Measurements from ENCODE around the gene FAM72D.
"Not testable (repeated sequence)": the region's sequence is repeated elsewhere in the genome, so short reads cannot be mapped to it uniquely, and the experiment has no call there.

The FAM72D gene

DNA sequence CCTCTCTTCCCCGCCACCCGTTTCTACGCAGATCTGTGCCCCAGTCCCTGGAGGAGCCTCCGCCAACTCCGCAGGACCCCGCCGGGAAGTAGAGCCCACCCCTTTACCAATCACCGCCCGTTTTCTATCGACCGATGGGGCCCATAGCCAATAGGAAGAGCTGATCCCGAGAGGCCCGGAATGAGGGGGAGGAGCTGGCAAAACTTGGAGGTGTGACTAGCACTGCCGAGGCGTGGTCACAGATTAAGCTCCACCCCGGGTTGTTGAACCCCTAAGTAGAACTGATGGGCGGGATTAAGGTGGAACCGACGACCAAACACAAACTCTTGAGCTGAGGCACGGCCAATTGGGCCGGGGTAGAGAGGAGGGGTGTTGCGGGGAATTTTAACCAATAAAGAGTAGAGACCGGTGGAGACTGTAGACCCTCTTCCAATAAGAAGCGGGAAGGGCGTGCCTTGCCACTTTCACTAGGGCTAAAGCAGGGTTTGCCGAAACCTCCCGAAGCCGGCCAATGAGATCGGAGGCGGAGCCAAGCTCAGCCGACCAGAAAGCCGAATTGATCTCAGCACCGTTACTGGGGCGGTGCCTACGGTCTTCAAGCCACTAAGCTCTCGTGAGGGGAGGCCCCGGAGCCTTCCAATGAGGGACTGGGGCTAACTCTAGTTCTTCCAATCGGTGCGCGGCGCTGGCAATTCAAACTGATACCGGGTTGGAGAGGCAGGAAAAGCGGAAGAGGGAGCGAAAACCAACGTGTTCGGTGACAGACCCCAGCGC is at the start of gene FAM72D, which contains the start of gene SRGAP2B:
TSS of gene FAM72D (plus strand) at position 691 of the 774 bp plus-strand sequence. CDS start 874 bp downstream, outside the sequence.
TSS of gene SRGAP2B (minus strand) at position 45 of the 774 bp plus-strand sequence. CDS start 2,427 bp downstream, outside the sequence.
- DNase-seq (ENCODE audit: low read depth) = not testable (repeated sequence)

DNA sequence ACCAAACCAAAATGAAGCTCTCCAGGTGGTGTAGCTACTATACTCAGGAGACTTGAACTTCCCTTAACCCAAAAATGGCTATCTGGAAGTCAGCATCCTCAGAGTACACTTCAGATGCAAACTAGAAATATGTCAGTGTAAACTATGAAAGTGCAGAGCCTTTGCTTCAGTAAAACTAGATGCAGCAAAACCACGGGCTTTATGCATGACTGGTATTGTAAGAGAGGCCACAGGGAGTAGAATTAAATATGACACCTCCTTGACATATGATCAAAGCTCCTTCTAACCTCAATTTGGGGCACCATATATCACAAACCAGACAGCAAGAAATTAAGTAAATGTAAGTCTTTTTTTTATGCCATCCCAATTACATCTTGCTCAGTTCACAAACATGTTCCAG is 48.2 kb upstream of the FAM72D start:
- not testable (repeated sequence) for DNase-seq (ENCODE audit: low read depth)

DNA sequence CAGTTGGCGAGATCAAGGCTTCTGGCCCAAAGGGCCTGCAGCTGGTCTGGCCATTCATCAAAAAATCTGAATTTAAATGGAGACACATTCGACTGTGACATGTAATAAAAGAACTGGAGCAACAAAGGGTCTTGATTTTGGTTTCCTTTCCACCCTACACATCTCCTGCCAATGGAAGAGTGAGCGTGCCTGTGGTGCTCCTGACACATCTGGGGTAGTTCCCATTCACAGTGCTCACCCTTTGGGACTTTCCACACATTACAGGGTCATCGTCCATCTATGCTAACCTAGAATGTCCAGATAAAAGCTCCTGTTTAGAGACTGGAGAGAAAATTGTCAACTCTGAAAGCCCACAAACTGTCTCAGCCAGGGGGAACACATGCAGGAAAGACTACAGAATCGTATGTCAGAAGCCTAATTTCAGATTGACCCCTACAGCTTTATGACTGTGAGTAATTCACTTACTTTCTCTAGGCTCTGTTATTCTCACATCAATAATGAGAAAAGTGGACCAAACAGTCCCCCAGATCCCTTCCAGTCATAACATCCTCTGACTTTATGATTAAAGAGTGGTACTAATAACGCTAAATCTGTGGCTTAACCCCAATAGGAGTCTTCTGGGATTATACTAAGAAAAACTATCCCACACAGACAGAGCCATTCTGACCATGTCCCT is 47.5 kb upstream of the FAM72D start:
- DNase-seq (ENCODE audit: low read depth) = not testable (repeated sequence)

DNA sequence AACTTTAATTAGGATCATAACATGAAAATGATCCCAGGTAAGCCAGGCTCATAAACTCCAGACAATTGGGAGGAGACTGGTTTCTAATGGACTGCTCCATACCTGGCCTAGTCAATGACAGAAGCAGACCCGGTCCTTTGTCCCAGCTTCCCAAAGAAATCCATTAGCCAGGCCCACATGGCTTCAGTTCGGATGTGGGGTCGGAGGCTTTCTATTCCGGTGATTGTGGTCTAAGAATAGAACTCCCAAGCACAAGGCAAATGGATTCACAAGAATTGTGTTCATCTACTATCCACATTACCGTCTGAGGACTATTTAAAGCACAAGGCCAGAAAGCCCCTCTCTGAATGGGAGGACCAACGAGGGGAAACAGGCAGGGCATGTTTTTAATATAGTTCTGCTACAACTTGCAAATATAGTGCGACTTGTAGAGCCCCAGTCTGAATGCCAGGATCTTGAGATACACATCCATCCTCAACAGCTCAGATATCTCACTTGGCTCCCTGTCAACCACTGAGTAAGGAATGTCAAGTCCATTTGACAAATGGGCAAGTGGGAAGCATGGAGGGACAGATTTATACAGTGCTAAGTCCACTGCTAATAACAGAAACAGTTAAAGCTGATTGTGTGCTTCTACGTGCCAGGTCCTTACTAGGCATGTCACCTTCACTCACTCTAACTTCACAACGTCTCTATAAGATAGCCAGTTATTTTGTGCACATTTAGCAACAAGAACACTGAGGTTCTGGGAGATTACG is 43.6 kb upstream of the FAM72D start:
- DNase-seq (ENCODE audit: low read depth) = not testable (repeated sequence)

DNA sequence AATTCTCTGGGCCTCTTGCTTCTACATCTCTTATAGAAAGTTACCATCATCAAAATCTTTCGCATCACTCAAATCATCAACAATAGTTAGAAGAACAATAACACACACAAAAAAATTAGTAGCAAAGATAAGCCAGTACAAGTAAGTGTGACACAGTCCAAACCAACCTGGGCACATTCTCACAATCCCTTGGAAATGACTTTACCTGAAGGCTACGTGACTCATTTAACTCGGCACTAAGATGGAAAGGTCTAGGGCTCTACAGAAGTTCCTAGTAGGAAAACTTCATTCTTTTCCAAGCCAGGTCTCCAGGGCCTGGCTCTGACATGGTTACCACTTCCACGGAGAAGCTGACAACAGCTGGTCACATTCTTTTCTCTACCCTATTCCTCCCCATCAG is 42.3 kb upstream of the FAM72D start:
- DNase-seq (ENCODE audit: low read depth) = not testable (repeated sequence)

DNA sequence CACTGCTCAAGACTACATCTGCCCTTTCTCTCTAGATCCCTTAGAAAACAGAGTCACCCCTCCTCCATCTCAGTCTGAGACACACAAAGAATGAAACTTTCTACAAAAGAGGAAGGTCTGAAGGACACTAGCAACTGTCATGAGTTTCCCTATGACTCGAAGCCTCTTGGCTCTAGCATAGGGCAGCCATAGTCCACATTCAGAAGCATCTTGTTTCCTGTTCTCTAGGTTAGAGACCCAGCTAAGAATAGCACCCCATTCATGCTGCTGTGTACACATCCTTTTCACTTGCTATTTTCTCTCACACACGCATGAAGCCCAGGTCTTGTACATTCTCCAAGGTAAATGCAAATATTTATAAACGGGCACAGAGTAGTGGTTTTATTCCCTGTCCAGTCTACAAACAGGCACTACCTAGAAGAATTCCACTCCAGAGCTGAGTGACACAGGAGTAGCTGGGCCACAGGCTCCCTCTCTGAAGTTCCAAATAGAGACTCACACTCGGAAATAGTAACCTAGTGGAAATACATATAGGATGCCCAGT is 40.5 kb upstream of the FAM72D start:
- DNase-seq (ENCODE audit: low read depth) = not testable (repeated sequence)

DNA sequence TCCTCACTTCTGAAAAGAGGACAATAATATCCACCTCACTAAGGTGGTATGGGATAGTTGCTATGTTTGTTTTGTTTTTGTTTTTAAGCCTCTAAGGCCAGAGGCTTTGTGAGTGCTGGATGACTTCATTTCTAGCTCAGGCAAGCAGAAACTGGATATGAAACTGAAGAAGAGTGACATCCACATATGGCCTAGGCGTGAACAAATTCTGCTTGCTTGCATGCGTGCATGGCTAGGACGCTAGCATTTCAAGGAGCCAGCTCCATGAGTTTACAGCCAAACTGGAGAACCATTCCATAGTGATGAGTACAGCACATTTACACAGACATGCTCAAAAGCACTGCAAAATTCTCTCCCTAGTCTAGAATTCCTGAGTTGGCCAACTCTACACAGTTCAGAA is 37.6 kb upstream of the FAM72D start:
- DNase-seq (ENCODE audit: low read depth) = not testable (repeated sequence)

DNA sequence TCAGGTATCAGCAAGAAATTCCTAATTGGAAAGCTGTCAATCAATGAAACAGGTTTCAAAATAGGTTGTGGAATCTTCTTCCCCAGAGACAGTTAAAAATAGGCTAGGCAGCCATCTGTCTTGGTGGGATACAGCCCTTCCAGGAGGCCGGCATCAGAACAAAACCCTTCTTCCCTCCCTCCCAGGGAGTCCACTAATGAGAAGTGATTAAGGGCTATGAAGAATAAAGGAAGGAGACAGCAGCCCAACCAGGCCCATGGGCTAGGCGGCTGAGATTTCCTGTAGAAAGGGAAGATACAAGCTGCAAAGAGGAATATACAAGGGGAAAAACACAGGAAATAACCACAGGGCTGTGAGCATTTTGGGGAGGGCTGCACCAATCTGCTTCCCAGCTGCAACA is 32.5 kb upstream of the FAM72D start:
- DNase-seq (ENCODE audit: low read depth) = not testable (repeated sequence)

DNA sequence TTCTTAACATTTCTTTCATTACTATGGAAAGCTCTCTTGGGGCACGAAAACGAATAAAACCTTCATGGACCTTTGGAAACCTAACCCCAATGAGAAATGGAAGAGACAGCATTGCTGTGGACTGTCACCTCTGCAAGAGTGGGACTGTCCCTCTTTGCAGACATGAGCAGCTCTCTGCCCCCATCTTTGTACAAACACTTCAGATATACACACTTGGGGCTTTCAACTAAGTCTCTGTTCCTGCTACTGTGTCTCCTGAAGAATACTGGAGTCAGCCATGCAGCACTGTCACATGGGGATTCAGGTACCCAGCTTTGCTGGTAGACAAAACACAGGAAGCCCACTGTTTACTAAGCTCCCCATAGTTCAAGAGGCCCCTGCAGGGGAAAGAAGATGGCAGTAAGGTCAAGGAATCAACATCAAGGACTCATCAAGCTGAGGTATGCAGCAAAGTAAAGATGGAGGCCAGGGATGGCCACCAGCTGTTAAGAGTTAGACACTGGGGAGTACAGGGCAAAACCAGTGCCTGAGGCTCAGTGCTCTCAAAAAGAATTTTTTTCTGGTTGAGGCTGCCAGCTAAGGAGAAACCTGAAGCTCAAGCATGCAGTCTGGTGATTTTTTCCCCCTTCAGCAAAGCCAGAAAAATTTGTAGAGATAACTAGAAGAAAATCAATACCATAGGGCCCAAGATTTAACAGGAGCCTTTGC is 31.7 kb upstream of the FAM72D start:
- not testable (repeated sequence) for DNase-seq (ENCODE audit: low read depth)

DNA sequence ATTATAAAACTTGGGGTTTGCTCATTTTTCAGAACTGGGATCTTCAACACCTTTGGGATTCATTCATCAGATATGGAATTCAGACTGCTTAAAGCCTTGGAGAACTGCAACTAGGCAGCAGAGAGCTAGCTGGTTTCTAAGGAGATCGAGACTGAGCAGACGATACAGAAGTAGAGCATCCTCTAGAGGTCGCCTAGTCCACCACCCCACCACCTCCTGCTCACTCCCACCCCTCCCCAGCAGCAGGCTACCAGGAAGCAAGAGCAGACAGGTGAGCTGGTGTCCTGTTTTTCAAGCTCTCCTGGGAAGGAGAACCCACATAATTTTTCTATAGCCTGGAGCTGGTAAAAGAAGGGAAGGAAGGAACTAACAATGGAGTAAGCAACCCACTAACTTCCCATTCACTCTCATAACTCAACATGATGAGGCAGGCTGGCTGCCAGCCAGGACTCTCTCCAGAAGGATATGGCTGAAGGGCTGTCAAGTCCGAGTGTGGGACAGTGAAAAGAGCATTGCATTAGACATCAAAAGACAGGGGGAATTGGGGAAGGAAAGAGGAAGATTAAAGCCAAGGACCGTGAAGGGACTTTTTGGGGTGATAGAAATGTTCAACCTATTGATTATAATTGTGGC is 30.5 kb upstream of the FAM72D start:
- DNase-seq (ENCODE audit: low read depth) = not testable (repeated sequence)

DNA sequence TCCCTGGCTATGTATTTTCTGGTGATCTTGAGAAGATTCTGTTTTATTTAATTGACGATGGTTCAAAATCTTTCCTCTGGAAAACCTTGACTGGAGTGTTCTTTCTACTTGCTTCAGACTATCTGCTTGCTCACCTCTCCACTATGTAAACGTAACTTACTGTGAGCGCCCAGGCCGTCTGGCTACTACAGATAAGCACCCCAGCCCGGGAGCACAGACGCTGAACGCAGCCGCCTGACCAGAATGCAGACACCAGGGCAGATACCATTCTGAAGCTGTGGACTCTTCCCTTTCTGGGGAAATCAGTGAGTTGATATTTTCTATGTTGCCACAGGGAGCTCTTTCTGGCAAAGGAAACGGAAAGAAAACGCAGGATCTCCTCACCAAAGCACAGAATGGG is 29.3 kb upstream of the FAM72D start:
- DNase-seq (ENCODE audit: low read depth) = not testable (repeated sequence)

DNA sequence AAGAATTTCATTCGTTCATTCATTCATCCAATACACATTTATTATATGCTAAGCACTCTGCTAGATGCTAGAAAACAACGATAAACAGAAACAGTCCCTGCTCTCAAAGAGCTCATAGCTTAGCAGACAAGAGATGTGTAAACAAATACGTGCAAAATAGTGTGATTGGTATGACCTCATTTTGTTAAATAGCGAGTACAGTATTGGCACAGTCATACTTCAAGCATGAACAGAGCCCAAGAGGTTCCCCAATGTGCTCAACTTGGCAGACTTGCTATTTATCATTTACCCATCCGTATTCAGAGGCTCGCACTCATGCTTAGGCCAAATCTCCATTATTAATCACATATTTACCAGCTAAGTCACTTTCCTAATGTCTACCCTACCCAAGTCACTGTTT is 24.2 kb upstream of the FAM72D start:
- not testable (repeated sequence) for DNase-seq (ENCODE audit: low read depth)

DNA sequence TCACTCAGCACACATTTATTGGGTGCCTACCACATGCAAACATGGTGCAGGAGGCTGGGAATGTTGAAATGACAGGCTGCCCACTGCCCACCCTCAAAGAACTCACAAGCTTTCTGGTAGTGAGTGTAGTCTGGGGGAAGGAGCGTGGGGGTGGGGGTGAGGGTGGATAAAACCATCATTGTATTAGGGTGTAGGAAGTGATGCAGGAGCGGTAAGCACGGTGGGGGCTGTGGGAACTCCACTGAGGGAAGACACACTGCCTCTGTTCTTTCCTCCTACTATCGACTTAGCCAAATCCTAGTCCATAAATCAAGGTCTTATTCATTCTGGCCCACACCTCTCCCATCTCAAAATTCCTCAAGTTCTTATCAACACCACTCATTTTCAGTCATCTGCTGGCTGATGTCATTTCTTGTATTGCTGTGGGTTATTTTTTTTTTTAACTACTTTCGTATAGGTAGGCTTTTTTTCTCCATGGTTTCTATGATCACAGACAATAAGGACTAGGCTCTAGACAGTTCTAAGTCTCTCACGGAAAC is 21.7 kb upstream of the FAM72D start:
- not testable (repeated sequence) for DNase-seq (ENCODE audit: low read depth)

DNA sequence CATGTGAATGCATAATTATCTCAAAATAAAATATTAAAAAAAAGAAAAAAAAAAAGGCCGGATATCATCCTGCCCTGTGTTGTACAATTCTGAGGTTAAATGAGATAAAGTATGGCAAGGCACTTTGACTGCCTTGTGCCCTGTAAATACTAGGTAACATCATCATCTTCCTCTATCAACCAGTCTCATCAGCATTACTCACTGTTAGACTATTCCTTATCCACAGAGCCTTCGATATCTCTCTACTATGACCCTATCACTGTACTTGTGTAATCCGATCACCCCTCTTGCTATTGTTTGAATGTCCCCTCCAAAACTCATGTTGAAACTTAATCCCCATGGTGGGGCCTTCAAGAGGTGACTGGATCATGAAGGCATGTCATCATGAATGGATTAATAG is 18.9 kb upstream of the FAM72D start:
- DNase-seq (ENCODE audit: low read depth) = not testable (repeated sequence)

DNA sequence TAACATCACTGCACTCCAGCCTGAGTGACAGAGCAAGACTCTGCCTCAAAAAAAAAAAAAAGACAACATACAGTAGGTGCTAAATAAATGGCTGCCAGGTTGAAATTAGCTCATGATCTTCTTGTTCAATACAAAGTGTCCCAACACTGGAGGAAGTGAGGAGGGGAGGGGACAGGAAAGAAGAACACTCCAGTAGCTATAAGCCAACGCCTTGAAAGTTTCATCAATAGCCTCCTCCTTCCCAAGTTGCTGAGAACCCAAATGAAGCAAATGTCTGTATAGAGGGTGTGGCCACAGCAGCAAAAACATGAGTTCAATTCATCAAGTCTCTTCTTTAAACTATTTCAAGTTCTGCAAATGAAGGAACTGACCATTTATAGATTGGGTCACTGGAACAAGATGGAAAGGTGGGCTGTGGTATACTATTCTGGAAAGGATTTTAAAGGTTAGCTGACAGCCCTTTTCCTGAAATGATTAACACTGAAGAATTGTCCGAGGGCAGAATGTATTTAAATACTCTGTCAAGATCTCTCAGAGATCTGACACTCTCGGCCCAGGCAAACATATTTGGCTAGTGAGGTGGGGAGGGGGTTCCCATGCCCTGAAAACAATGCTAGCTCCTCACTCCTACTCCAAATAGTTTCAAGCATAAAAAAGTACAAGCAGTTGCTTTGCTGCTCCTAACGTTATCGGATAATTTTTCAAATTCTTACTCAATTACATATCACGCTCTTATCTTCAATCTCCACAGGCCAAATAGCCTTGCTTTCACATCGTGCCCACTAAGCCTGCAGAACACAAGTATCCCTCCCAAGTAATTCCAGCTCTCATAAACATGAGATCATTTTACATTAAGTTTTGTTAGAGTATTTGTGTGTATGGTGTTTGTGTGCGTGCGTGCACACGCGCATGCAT is 17.6 kb upstream of the FAM72D start:
- not testable (repeated sequence) for DNase-seq (ENCODE audit: low read depth)

DNA sequence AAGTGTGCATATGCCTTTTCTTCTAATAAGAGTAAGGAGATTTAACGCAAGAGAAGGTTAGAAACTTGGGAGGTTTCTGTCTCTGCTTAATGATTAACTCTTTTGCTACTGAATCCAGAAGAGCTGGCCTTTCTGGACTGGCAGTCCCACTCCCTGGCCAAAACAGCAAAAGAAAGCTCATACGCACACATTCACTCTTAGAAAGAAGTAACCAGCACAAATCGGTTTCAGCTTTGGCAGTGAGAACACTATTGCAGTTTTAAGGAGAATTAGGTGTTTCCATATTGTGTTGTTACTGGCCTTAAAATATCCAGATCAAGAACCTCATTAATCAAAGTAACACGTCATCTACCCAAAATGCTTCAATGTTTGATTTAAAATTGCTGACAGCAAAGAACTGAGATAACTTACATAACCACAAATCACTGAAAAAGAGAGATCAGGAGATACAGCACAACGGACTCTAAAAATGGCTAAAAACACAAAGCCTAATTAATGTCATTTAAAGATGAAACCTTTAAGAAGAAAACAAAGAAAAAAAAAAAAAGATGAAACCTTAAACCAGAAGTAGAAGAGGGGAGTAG is 16.9 kb upstream of the FAM72D start:
- not testable (repeated sequence) for DNase-seq (ENCODE audit: low read depth)

DNA sequence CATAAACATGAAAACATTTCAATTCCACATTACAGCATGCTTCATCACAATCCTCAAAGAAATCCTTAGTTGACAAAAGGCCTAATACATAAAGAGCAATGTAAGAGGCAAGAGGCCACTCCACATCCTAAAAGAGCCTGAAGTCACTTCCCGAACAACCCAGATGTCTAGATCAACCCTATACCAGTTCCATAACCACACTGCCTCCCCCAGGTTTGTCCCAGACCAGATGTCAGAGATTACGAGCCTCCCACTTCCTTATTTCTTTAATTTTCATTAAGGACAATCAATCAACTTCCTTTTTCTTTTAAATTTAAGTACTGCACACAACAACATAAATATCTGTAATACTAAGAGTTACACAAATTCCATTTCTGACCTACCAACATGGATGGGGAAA is 16.0 kb upstream of the FAM72D start:
- not testable (repeated sequence) for DNase-seq (ENCODE audit: low read depth)

DNA sequence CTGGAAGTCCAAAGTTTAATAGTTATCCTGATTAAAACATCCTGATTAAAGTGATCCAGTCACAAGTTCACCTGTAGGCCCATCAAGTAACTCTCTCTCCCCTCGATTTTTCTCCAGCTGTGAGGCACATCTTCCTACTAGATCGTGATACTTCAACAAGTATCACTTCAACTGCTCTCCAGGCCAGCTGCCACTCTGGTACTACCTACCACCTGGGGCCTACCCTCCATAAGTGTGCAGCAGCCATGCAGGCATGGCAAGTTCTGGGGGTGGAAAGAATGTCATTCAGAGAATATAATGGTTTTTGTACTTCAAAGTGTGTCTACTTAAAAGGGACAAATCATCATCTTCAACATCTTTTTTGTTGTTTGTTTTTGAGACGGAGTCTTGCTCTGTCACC is 15.6 kb upstream of the FAM72D start:
- not testable (repeated sequence) for DNase-seq (ENCODE audit: low read depth)

Measured in stimulated activated CD8-positive, alpha-beta memory T cell treated with anti-CD3 and anti-CD28 coated beads, Interleukin-4, amount 100 ng/mL, for 24 hours (primary cell).